ENCODE data around the gene DPM2.
A peak's percentile ranks its signal among the peaks of the same experiment; 100 is the strongest.

DPM2 gene

DNA sequence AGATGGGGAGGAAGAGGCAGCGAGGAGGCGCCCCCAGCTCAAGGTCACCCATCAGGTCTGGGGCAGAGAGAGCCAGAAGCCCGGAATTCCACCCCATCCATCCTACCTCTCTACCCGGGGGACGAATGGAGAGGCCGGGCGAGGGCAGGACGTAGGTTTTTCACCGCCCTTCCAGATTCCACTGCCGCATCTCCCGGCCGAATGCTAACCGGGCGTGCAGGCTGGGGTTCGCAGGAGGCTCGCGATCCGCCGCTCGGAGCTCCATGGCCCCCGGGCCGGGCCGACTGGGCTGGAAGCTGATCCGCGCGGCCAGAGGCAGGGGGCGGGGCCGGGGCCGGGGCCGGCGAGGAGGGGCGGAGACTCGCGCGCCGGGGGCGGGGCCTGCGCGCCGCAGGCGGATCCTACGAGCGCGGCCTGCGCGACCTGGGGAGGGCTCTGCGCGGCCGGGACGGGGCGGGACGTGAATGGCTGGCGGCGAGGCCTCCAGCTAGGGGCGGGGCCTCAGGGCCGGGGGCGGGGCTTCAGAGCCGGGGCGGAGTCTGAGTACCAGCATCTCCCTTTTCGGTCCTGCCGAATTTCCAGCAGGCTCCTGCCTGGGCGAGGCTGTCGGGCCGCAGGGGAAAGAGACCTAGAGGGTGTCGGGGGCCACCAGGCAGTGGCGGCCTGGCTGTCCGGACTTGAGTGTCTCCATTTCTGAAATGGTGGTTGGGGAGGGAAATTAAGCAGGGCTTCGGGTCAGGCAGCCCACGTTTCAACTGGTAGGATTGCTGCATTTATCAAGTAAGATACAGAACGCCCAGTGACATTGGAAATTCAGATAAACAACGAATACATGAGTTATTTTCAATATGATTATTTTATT, 20.7 kb downstream of the DPM2 start, which contains the start of gene ST6GALNAC4:
Gene ST6GALNAC4, minus strand, starts transcription at position 322 of the 862 bp plus-strand sequence. CDS start 622 bp downstream, outside the sequence.
- DNase-seq = peak; percentile 88

GRCh38 chr9:127915801-127916719, 21.6 kb downstream of the DPM2 start:
- no peak for DNase-seq

DNA sequence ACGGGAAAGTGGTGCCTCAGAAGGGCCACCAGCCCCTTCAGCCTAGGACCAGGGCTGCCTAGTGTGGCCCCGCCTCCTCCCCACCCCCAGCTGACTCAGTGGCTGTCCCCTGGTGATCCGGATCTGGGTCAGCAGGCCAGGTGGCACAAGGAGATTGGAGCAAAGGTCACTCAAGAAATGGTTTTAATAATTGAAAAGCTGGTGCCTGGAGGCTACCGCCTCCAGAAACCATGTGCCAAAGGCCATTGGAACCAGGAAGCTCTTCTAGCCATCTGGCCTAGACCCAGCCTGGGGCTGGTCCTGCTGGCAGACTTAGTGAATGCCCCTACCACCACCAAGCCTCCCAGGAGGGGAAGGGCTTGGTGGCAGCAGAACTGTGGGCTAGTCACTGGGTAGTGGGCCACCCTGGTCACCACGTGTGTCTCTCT, 22.3 kb downstream of the DPM2 start:
- no peak for DNase-seq

DNA sequence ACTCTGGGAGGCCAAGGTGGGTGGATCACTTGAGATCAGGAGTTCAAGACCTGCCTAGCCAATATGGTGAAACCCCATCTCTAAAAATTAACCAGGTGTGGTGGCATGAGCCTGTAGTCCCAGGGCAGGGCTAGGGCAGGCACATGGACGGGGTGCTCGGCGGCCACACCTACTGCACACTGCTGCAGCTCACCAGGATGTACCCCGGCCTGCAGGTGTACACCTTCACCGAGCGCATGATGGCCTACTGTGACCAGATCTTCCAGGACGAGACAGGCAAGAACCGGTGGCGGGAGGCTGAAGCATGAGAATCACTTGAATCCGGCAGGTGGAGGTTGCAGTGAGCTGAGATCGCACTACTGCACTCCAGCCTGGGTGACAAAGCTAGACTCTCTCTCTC, 24.0 kb downstream of the DPM2 start:
- no peak for DNase-seq

GRCh38 chr9:127912882-127913281, 24.8 kb downstream of the DPM2 start:
- DNase-seq = no peak

DNA sequence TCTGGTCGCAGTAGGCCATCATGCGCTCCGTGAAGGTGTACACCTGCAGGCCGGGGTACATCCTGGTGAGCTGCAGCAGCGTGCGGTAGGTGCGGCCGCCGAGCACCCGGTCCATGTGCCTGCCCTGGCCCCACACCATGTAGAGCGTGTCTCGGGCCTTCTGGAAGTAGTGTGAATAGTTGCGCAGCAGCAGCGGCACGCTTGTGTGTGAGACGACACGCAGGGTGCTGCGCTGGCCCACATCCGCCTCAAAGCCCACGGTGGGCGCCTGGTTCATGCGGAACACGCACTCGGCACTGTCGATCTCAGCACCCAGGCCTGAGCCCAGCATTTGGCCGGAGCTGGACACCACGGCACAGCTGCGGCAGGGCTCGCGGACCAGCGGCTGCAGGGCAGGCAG, 25.4 kb downstream of the DPM2 start:
- DNase-seq = no peak

DNA sequence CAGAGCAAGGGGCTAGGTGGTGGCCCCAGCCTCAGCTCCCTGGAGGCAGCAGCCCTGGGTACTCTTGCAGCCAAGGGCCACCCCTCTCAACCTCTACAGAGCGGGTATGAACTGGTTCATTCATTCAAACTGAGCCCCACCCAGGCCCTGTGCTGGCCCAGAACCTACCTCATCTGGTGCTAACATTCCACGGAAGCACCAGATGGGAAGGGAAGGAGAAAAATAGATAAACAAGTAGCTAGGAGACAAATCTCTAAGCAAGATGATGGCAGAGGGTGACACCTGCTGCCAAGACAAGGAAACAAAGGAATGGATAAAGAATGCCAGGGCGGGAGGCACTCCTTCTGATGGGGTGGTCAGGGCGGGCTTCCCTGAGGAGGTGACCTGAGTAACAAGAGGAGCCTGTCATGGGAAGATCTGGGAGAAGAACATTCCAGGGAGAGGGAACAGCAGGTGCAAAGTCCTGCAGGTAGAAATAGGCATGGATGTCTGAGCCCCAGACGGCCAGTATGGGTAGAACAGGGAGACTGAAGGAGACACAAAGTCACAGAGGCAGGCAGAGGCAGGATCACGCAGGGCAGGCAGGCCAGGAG, 26.9 kb downstream of the DPM2 start:
- no peak for DNase-seq

GRCh38 chr9:127909839-127910273, 27.8 kb downstream of the DPM2 start:
- DNase-seq = no peak

- no peak for DNase-seq
These were observed 29.1 kb downstream of the DPM2 start for GRCh38 chr9:127908660-127908926.

- no peak for DNase-seq
These were observed 29.6 kb downstream of the DPM2 start for GRCh38 chr9:127907867-127908659.

DNA sequence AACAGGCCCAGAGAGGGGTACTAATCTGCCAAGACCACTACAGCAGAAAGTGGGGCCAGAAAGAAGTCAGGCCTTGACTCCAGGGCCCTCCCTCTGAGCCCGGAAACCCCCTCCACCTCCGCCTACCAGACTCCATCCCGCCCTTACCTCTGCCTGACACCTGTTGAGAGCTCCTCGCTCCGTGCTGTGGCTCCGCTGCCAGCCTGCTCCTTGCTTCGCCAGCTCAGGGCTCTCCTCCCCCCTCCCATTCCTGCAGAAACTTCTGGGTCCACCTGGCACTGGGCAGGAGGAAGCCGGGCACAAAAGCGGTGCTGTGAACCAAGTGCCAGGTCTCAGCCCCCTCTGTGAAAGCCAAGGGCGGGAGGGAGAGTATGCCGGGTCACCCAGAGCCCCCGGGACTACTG, 31.9 kb downstream of the DPM2 start:
- DNase-seq = no peak

- no peak for DNase-seq
These were observed 32.5 kb downstream of the DPM2 start for GRCh38 chr9:127905004-127905728.

GRCh38 chr9:127904561-127905003, 33.1 kb downstream of the DPM2 start:
- DNase-seq = peak; percentile 29

DNA sequence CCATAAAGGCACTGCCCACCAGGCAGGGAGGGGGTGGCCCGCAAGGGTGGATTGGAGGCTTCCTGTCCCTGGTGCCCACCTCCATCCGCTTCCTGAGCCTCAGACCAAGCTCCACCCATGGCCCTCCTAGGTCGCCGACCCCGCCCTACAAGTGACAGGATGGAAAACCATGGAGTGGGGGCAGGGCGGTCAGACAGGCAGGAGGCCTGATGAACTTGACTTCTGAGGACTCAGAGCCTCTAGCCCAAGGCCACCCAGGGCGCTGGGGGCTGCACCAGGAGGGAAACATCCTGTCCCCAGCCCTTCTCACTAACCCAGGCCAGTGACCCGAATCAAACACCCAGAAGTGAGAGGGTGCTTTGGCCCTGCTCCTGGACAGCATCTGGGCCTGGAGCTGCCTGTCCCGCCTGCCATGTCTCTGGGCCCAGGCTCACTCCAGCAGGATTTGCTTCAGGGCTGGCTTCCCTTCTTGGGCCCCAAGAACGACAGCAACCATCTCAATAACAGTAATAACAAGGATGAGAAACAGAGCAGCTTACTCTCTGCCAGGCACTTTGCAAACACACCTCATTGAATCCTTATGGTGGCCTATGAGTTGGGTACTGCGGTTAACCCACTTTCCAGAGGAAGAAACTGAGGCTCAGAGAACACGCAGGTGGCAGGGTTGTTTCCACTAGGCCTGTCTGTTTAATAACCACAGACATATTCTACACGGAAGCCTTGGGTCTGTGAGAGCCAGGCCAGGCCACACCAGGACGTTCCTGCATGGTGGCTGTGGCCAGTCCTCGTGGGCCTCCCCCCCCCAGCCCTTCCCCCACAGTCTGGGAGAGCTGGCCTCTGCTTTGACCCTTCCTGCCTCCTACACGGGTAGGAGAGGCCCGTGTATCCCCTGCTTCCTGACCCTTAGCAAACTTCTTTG, 33.8 kb downstream of the DPM2 start:
- DNase-seq = no peak

- peak; percentile 38 for DNase-seq
These were observed 38.3 kb downstream of the DPM2 start, which contains the start of gene ST6GALNAC6 for GRCh38 chr9:127899128-127899943. ST6GALNAC6 (minus strand) TSS chr9:127899603; CDS start chr9:127897981, 1,622 bp downstream.

GRCh38 chr9:127898433-127899127, 39.1 kb downstream of the DPM2 start:
- no peak for DNase-seq

GRCh38 chr9:127897193-127897692, 40.4 kb downstream of the DPM2 start:
- no peak for DNase-seq

- DNase-seq = no peak
These were observed 41.1 kb downstream of the DPM2 start for GRCh38 chr9:127896395-127897192.
